ENCODE results near the gene NOP9.
A peak's percentile ranks its signal among the peaks of the same experiment; 100 is the strongest.

NOP9 gene

GRCh38 chr14:24263848-24264247 is 35.8 kb upstream of the NOP9 start:
- no peak for DNase-seq

GRCh38 chr14:24264298-24264697 is 35.4 kb upstream of the NOP9 start:
- DNase-seq, result no peak

GRCh38 chr14:24266344-24267244 is 33.1 kb upstream of the NOP9 start:
- DNase-seq, result no peak

GRCh38 chr14:24267516-24267915 is 32.1 kb upstream of the NOP9 start:
- DNase-seq, result no peak

GRCh38 chr14:24268225-24268624 is 31.4 kb upstream of the NOP9 start:
- no peak for DNase-seq

GRCh38 chr14:24269368-24269767 is 30.3 kb upstream of the NOP9 start:
- no peak for DNase-seq

- no peak for DNase-seq
Measured at GRCh38 chr14:24269910-24270536, 29.6 kb upstream of the NOP9 start.

- no peak for DNase-seq
Measured at GRCh38 chr14:24270537-24271133, 29.0 kb upstream of the NOP9 start.

- DNase-seq, result peak; percentile 91
Measured at GRCh38 chr14:24271134-24271833, 28.4 kb upstream of the NOP9 start, which contains the start of gene RABGGTA. TSS of gene RABGGTA (minus strand) at chr14:24271597. CDS start at chr14:24271115, 482 bp downstream.

- DNase-seq, result no peak
Measured at GRCh38 chr14:24271834-24272263, 27.8 kb upstream of the NOP9 start.

GRCh38 chr14:24272467-24272866 is 27.2 kb upstream of the NOP9 start:
- no peak for DNase-seq

GRCh38 chr14:24273422-24273998 is 26.1 kb upstream of the NOP9 start:
- DNase-seq, result no peak

GRCh38 chr14:24274101-24274543 is 25.5 kb upstream of the NOP9 start:
- DNase-seq, result no peak

- DNase-seq, result no peak
Measured at GRCh38 chr14:24277071-24277470, 22.6 kb upstream of the NOP9 start.

- no peak for DNase-seq
Measured at GRCh38 chr14:24277606-24278321, 21.9 kb upstream of the NOP9 start.

- DNase-seq, result no peak
Measured at GRCh38 chr14:24278424-24278823, 21.2 kb upstream of the NOP9 start.

GRCh38 chr14:24279301-24280186 is 20.1 kb upstream of the NOP9 start:
- DNase-seq, result no peak

- no peak for DNase-seq
Measured at GRCh38 chr14:24280797-24281460, 18.7 kb upstream of the NOP9 start.

GRCh38 chr14:24281636-24282035 is 18.0 kb upstream of the NOP9 start:
- DNase-seq, result no peak

- DNase-seq, result no peak
Measured at GRCh38 chr14:24282736-24283135, 16.9 kb upstream of the NOP9 start.
